ENCODE results near the gene PROX2. TPM values are rescaled to one million over a fixed set of nuclear protein-coding genes. Genes with fewer than 3 reads are reported as not detected.

The PROX2 gene
- total RNA-seq: not detected
- long read RNA-seq, partial matches to known transcripts: 0 of 1 reads
- long read RNA-seq, other reads (novel, unspliced or antisense): 1 of 1 reads

- intact Hi-C loops (cut with DNase I): no loop called here
- DNase-seq (no peak), ATAC-seq (ENCODE audit: poor library complexity) (no peak)
These were observed at the start of gene PROX2 for GRCh38 chr14:74875941-74876913. Gene PROX2, minus strand, starts transcription at chr14:74876145. Its CDS starts 12,311 bp downstream, at chr14:74863834.

GRCh38 chr14:74924061-74924460 lies 48.1 kb upstream of the PROX2 start:
- DNase-seq (no peak), ATAC-seq (ENCODE audit: poor library complexity) (no peak)
- intact Hi-C loops (cut with DNase I): no loop called here

GRCh38 chr14:74922752-74923401 lies 46.9 kb upstream of the PROX2 start, which contains the start of gene RPS6KL1:
Gene RPS6KL1, minus strand, starts transcription at chr14:74923260. Its CDS starts 1,719 bp downstream, at chr14:74921541.
- intact Hi-C loops (cut with DNase I): no loop called here
- DNase-seq: peak; percentile 91

GRCh38 chr14:74921987-74922751 lies 46.2 kb upstream of the PROX2 start:
- DNase-seq (no peak), ATAC-seq (ENCODE audit: poor library complexity) (no peak)
- intact Hi-C loops (cut with DNase I): no loop called here

More at GRCh38 chr14:74922752-74923401, 46.9 kb upstream of the PROX2 start, which contains the start of gene RPS6KL1:
- ATAC-seq (ENCODE audit: poor library complexity): peak; percentile 98

GRCh38 chr14:74921053-74921620 lies 45.2 kb upstream of the PROX2 start:
- intact Hi-C loops (cut with DNase I): no loop called here

GRCh38 chr14:74920281-74920680 lies 44.3 kb upstream of the PROX2 start:
- intact Hi-C loops (cut with DNase I): no loop called here
- DNase-seq: no peak
- ATAC-seq (ENCODE audit: poor library complexity): no peak

More at GRCh38 chr14:74921053-74921620, 45.2 kb upstream of the PROX2 start:
- DNase-seq: no peak
- no peak for ATAC-seq (ENCODE audit: poor library complexity)

GRCh38 chr14:74919421-74920165 lies 43.6 kb upstream of the PROX2 start:
- intact Hi-C loops (cut with DNase I): no loop called here
- ATAC-seq (ENCODE audit: poor library complexity) (no peak), DNase-seq (no peak)

GRCh38 chr14:74918380-74918779 lies 42.4 kb upstream of the PROX2 start:
- intact Hi-C loops (cut with DNase I): no loop called here
- ATAC-seq (ENCODE audit: poor library complexity) (no peak), DNase-seq (no peak)

GRCh38 chr14:74917646-74918081 lies 41.7 kb upstream of the PROX2 start:
- peak; percentile 66 for ATAC-seq (ENCODE audit: poor library complexity)
- intact Hi-C loops (cut with DNase I): no loop called here
- peak; percentile 89 for DNase-seq

GRCh38 chr14:74917178-74917543 lies 41.2 kb upstream of the PROX2 start:
- ATAC-seq (ENCODE audit: poor library complexity): peak; percentile 16
- no peak for DNase-seq
- intact Hi-C loops (cut with DNase I): no loop called here

GRCh38 chr14:74915826-74916225 lies 39.9 kb upstream of the PROX2 start:
- ATAC-seq (ENCODE audit: poor library complexity) (no peak), DNase-seq (no peak)
- intact Hi-C loops (cut with DNase I): no loop called here

- ATAC-seq (ENCODE audit: poor library complexity) (no peak), DNase-seq (no peak)
- intact Hi-C loops (cut with DNase I): no loop called here
These were observed 39.5 kb upstream of the PROX2 start for GRCh38 chr14:74915426-74915825.

- DNase-seq (peak; percentile 82), ATAC-seq (ENCODE audit: poor library complexity) (peak; percentile 37)
- intact Hi-C loops (cut with DNase I): loop anchor here (2.0 kb wide), 1 partner anchor 177 kb away; no protein-coding TSS in a partner anchor
These were observed 38.1 kb upstream of the PROX2 start for GRCh38 chr14:74913986-74914573.

- intact Hi-C loops (cut with DNase I): loop anchor here (2.0 kb wide), 1 partner anchor 177 kb away; no protein-coding TSS in a partner anchor
- no peak for DNase-seq
- ATAC-seq (ENCODE audit: poor library complexity): no peak
These were observed 37.5 kb upstream of the PROX2 start for GRCh38 chr14:74913393-74913910.

- intact Hi-C loops (cut with DNase I): loop anchor here (2.0 kb wide), 1 partner anchor 178 kb away; no protein-coding TSS in a partner anchor
- no peak for ATAC-seq (ENCODE audit: poor library complexity)
- DNase-seq: no peak
These were observed 36.9 kb upstream of the PROX2 start for GRCh38 chr14:74912801-74913200.

- ATAC-seq (ENCODE audit: poor library complexity) (no peak), DNase-seq (no peak)
- intact Hi-C loops (cut with DNase I): loop anchor here (2.0 kb wide), 1 partner anchor 179 kb away; no protein-coding TSS in a partner anchor
These were observed 36.2 kb upstream of the PROX2 start for GRCh38 chr14:74912111-74912510.

GRCh38 chr14:74911704-74912103 lies 35.8 kb upstream of the PROX2 start:
- intact Hi-C loops (cut with DNase I): loop anchor here (2.0 kb wide), 1 partner anchor 179 kb away; no protein-coding TSS in a partner anchor
- DNase-seq: no peak
- no peak for ATAC-seq (ENCODE audit: poor library complexity)
